Stomach (tissue), 9 donors: ENCODE measurements around the gene FBXO46. TPM values are rescaled to one million over a fixed set of nuclear protein-coding genes. Genes with fewer than 3 reads are reported as not detected.
"Not testable (repeated sequence)": the region's sequence is repeated elsewhere in the genome, so short reads cannot be mapped to it uniquely, and the experiment has no call there.

Experiments
- DNase-seq, 2 donors: peaks; one replicate each; pipeline versions ENCODE4 v3.0.0 to v3.0.0-alpha.2; 2013 to 2019
- H3K27ac ChIP-seq, 5 donors: fragments of 200-600 bp in 4 of 5; sonication (generic) in 4 of 5; one replicate each; pipeline ENCODE4 v1.5.1; 2013 to 2019; ENCODE audit warnings: mild to moderate bottlenecking in 1 of 5, moderate library complexity in 1 of 5
- H3K27me3 ChIP-seq, 3 donors: fragments of 200-600 bp; sonication (generic); one replicate each; pipeline ENCODE4 v1.5.1; 2017 to 2019; ENCODE audit warnings: mixed run types in 1 of 3
- H3K36me3 ChIP-seq, 4 donors: fragments of 200-600 bp; sonication (generic); 1 replicate in 3 of 4; 2 replicates in 1 of 4; pipeline ENCODE4 v1.5.1; 2016 to 2019
- H3K4me1 ChIP-seq, 4 donors: fragments of 200-600 bp; sonication (generic); one replicate each; pipeline ENCODE4 v1.5.1; 2016 to 2019
- H3K4me3 ChIP-seq, 4 donors: fragments of 200-600 bp; sonication (generic) in 3 of 4; one replicate each; pipeline ENCODE4 v1.5.1; 2016 to 2019; ENCODE audit warnings: mild to moderate bottlenecking in 1 of 4
- H3K9me3 ChIP-seq, 4 donors: fragments of 200-600 bp; sonication (generic); one replicate each; pipeline ENCODE4 v1.5.1; 2016 to 2019
- EP300 ChIP-seq: sonication (generic); formaldehyde crosslinking; IDR thresholded peaks from one replicate; pipeline ENCODE4 v1.6.1; 2017; ENCODE audit warnings: antibody characterized with exemption
- POLR2A ChIP-seq, 4 donors: fragments of 450-650 bp; IDR thresholded peaks; one replicate each; pipeline ENCODE4 v1.6.1; 2016; ENCODE audit warnings: antibody characterized with exemption in 4 of 4, control low read depth in 2 of 4, mild to moderate bottlenecking in 1 of 4, moderate library complexity in 1 of 4
- POLR2AphosphoS5 ChIP-seq, 3 donors: sonication (generic); formaldehyde crosslinking; IDR thresholded peaks; one replicate each; pipeline ENCODE4 v1.6.1; 2016; ENCODE audit warnings: antibody characterized with exemption in 3 of 3
- WGBS, 5 donors: extraction: QIAGEN DNeasy Blood & Tissue Kit in 3 of 5; methylation state at CpG; one replicate each; pipeline versions ENCODE4 v1.1.5 to v1.1.7; 2013 to 2018; 5-methylcytosine and 5-hydroxymethylcytosine counted together
- intact Hi-C: fragments of 100-400 bp; cut with DNase I; formaldehyde crosslinking; loops from one replicate; pipeline ENCODE4 v1.15.1; 2023; ENCODE audit warnings: low total_unique reads
- polyA plus RNA-seq, 3 donors: library from polyadenylated mRNA; stranded (reverse); fragments of 200-250 nt; gene quantifications; one replicate each; pipeline ENCODE4 v1.2.3, GENCODE V29; 2013
- total RNA-seq, 5 donors: library from RNA; depleted of rRNA; stranded (reverse); fragments of >200 nt; gene quantifications; one replicate each; pipeline versions ENCODE4 v1.1.0 to v1.2.3, GENCODE V29; 2014 to 2016
- TF ChIP-seq, protein P1 (sequence below), 7 experiments: fragments of 450-650 bp in 4 of 7; fragments of 200-600 bp in 3 of 7; sonication (generic) in 3 of 7; IDR thresholded peaks; one replicate each; pipeline ENCODE4 v1.5.1; 2016 to 2019; ENCODE audit warnings: antibody characterized with exemption in 7 of 7, control low read depth in 2 of 7, mild to moderate bottlenecking in 1 of 7
- donor health status: healthy with polysubstance abuse.
- donor health status: Bipolar disorder and iron deficiency.
- donor health status: healthy.

FBXO46 gene
- total and polyA plus RNA-seq, 8 donors = 4.0 to 61.7 (median 9.6) TPM

DNA sequence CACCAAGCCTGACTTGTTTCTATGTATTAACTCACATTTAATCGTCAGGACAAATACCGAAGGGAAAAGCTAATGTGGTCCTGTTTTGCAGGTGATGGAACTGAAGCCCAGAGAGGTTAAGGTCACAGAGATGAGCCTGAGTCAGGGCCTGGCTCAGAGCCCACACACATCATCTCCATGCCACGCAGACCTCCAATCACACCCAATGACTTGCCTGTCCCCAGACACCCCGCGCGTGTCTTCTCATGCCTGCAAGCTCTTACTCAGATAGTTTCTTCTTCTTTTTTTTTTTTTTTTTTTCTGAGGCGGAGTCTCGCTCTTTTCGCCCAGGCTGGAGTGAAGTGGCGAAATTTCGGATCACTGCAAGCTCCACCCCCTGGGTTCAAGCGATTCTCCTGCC is 21.9 kb upstream of the FBXO46 start:
- WGBS, 5 donors = 93 to 96% (median 94%) methylated on average over 12 of the region's 12 CpGs
- H3K27me3 ChIP-seq = peaks cover 0 to 6% (median 0%) of the 10 kb centered on the region in 3 donors
- DNase-seq = no peak
- intact Hi-C loops = no loop called here
- no peak overlapping the region for H3K27ac ChIP-seq
- no peaks in the 10 kb centered on the region for H3K36me3 ChIP-seq
- H3K4me1 ChIP-seq = no peaks in the 10 kb centered on the region
- no peak overlapping the region for H3K4me3 ChIP-seq
- TF ChIP-seq POLR2A (IDR thresholded peaks at IDR 0.05) = no peak
- TF ChIP-seq POLR2AphosphoS5 (IDR thresholded peaks at IDR 0.05) = no peak
- TF ChIP-seq, protein P1, sequence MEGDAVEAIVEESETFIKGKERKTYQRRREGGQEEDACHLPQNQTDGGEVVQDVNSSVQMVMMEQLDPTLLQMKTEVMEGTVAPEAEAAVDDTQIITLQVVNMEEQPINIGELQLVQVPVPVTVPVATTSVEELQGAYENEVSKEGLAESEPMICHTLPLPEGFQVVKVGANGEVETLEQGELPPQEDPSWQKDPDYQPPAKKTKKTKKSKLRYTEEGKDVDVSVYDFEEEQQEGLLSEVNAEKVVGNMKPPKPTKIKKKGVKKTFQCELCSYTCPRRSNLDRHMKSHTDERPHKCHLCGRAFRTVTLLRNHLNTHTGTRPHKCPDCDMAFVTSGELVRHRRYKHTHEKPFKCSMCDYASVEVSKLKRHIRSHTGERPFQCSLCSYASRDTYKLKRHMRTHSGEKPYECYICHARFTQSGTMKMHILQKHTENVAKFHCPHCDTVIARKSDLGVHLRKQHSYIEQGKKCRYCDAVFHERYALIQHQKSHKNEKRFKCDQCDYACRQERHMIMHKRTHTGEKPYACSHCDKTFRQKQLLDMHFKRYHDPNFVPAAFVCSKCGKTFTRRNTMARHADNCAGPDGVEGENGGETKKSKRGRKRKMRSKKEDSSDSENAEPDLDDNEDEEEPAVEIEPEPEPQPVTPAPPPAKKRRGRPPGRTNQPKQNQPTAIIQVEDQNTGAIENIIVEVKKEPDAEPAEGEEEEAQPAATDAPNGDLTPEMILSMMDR (IDR thresholded peaks at IDR 0.05) = no peak
- TF ChIP-seq EP300 = no peak
- no peaks in the 10 kb centered on the region for H3K9me3 ChIP-seq

DNA sequence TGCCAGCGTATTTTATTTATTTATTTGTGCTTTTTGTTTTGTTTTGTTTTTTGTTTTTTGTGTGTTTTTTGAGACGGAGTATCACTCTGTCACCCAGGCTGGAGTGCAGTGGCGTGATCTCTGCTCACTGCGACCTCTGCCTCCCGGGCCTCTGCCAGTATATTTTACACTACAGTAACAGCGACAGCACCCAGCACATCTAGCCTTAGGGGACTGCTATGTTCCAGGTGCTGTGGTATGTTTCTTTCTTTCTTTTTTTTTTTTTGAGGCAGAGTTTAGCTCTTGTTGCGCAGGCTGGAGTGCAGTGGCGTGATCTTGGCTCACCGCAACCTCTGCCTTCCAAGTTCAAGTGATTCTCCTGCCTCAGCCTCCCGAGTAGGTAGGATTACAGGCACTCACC is 20.8 kb upstream of the FBXO46 start:
- H3K4me1 ChIP-seq, DNase-seq, H3K36me3 ChIP-seq, H3K27ac ChIP-seq, H3K4me3 ChIP-seq, H3K27me3 ChIP-seq, intact Hi-C loops, H3K9me3 ChIP-seq: not testable (repeated sequence)
- WGBS, 5 donors = 89 to 91% (median 90%) methylated on average over 10 of the region's 10 CpGs

DNA sequence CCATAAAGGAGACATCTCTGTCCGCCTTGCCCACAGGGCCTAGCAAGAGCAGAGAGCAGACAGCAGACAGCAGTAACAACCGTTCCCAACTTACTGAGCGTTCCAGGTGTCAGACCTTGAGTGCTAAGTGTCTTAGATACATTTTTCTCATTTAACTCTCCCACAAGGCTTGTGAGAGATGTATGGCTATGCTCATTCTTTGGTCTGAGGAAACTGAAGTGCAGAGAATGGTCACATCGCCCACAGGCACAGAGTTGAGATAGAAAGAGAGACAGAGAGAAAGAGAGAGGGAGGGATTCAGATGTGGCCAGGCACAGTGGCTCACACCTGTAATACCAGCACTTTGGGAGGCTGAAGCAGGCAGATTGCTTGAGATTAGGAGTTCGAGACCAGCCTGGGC is 16.8 kb upstream of the FBXO46 start:
- Histone ChIP-seq H3K4me3 (no peak overlapping the region), H3K36me3 (no peaks in the 10 kb centered on the region), H3K27ac (no peak overlapping the region), H3K9me3 (no peaks in the 10 kb centered on the region), H3K27me3 (peaks cover 0 to 16% (median 0%) of the 10 kb centered on the region in 3 donors), H3K4me1 (no peaks in the 10 kb centered on the region)
- TF ChIP-seq EP300 (no peak), POLR2AphosphoS5 (IDR thresholded peaks at IDR 0.05) (no peak), POLR2A (IDR thresholded peaks at IDR 0.05) (no peak)
- TF ChIP-seq, protein P1 (IDR thresholded peaks at IDR 0.05) = no peak
- intact Hi-C loops = no loop called here
- WGBS, 5 donors = 82 to 93% (median 85%) methylated on average over 5 of the region's 5 CpGs
- DNase-seq = no peak

DNA sequence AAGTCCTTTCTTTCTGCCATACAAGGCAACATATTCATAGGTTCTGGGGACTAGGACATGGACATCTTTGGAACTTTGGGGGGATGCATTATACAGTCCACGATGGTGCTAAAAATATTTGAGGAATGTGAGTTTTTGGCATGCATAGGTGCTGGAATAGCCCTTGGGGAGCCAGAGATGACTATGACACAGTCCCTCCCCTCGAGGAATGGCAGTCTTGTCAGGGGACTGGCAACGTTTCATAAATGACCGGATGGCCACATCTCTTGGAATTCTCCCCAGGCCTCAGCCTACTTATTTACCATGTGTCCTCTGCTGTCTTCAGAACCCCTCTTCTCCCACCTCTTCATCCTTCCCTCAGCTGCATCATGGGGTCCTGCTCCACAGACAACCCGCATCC is 16.2 kb upstream of the FBXO46 start:
- WGBS, 5 donors = 68 to 86% (median 78%) methylated on average over 5 of the region's 5 CpGs
- no peaks in the 10 kb centered on the region for H3K9me3 ChIP-seq
- H3K36me3 ChIP-seq = no peaks in the 10 kb centered on the region
- TF ChIP-seq POLR2A (IDR thresholded peaks at IDR 0.05) (no peak), POLR2AphosphoS5 (IDR thresholded peaks at IDR 0.05) (no peak), EP300 (no peak)
- TF ChIP-seq, protein P1 (IDR thresholded peaks at IDR 0.05) = no peak
- H3K27ac ChIP-seq = no peak overlapping the region
- H3K27me3 ChIP-seq = peaks cover 0 to 18% (median 0%) of the 10 kb centered on the region in 3 donors
- intact Hi-C loops = no loop called here
- no peak overlapping the region for H3K4me3 ChIP-seq
- H3K4me1 ChIP-seq = no peaks in the 10 kb centered on the region
- DNase-seq = no peak

DNA sequence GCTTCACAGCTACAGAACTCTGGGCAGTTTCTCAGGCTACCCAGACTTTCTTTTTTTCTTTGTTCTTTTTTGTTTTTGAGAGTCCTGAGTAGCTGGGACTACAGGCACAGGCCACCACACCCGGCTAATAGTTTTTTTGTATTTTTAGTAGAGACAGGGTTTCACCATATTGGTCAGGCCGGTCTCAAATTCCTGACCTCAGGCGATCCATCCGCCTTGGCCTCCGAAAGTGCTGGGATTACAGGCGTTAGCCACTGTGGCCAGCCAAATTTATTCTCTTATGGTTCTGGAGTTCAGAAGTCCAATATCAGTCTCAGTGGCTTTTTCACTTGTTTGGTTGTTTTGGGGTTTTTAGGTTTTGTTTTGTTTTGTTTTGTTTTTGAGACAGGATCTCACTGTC is 14.9 kb upstream of the FBXO46 start:
- intact Hi-C loops = no loop called here
- H3K27ac ChIP-seq = no peak overlapping the region
- TF ChIP-seq EP300 = no peak
- TF ChIP-seq, protein P1 (IDR thresholded peaks at IDR 0.05) = no peak
- TF ChIP-seq POLR2A (IDR thresholded peaks at IDR 0.05) = no peak
- no peak for TF ChIP-seq POLR2AphosphoS5 (IDR thresholded peaks at IDR 0.05)
- H3K27me3 ChIP-seq = peaks cover 0 to 18% (median 0%) of the 10 kb centered on the region in 3 donors
- H3K9me3 ChIP-seq = no peaks in the 10 kb centered on the region
- no peak overlapping the region for H3K4me3 ChIP-seq
- DNase-seq = no peak
- H3K4me1 ChIP-seq = no peaks in the 10 kb centered on the region
- 77 to 91% (median 90%) methylated on average over 6 of the region's 6 CpGs for WGBS, 5 donors
- no peaks in the 10 kb centered on the region for H3K36me3 ChIP-seq
